ENCODE data around the gene GTF2IRD1.

DNA sequence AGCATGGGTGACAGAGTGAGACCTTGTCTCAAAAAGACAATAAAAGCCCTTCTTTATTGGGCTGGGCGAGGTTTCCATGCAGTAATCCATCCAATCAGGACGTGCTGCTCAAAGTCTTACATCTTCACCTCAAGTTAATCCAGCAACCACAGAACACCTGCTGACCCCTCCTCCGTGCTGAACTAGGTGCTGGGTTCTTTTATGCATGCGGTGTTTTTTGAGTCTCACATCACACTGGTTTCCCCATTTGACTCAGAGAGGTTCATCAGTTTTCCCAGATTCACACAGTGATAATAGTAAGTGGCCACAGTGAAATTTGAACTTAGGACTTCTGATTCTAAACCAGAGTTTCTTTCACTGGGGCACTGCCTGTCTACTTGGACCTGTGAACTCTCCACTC, 145.5 kb downstream of the GTF2IRD1 start:
- no peak for TF ChIP-seq POLR2AphosphoS5 (IDR thresholded peaks at IDR 0.05; ENCODE audit: low read depth, low read length)
- TF ChIP-seq, protein P1, sequence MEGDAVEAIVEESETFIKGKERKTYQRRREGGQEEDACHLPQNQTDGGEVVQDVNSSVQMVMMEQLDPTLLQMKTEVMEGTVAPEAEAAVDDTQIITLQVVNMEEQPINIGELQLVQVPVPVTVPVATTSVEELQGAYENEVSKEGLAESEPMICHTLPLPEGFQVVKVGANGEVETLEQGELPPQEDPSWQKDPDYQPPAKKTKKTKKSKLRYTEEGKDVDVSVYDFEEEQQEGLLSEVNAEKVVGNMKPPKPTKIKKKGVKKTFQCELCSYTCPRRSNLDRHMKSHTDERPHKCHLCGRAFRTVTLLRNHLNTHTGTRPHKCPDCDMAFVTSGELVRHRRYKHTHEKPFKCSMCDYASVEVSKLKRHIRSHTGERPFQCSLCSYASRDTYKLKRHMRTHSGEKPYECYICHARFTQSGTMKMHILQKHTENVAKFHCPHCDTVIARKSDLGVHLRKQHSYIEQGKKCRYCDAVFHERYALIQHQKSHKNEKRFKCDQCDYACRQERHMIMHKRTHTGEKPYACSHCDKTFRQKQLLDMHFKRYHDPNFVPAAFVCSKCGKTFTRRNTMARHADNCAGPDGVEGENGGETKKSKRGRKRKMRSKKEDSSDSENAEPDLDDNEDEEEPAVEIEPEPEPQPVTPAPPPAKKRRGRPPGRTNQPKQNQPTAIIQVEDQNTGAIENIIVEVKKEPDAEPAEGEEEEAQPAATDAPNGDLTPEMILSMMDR (IDR thresholded peaks at IDR 0.05): no peak
- no peak for TF ChIP-seq SIN3A (IDR thresholded peaks at IDR 0.05; ENCODE audit: borderline replicate concordance, insufficient read depth, low read depth, low read length)
- TF ChIP-seq REST (IDR thresholded peaks at IDR 0.05; ENCODE audit: insufficient read depth in 1 of 2, low read depth in 2 of 2, low read length in 1 of 2): no peak
